PC-3 (cell line): ENCODE results near the gene ATF5. TPM values are rescaled to one million over a fixed set of nuclear protein-coding genes. Genes with fewer than 3 reads are reported as not detected.

Experiments
- ATAC-seq: fragments of 200-7000 bp; cut with Tn5 transposase; 2 replicates; pipeline ENCODE4 v1.9.1; 2020; ENCODE audit warnings: mild to moderate bottlenecking, moderate library complexity
- BruUV-seq: library from RNA; stranded (reverse); fragments of 400-500 nt; replicated peaks from 2 replicates; lab custom pipeline; 2021; lab: Mats Ljungman, UMichigan
- CTCF ChIA-PET: fragments of 300-600 bp; sonication (Branson Sonifier 250); formaldehyde crosslinking; loops from one replicate; lab custom pipeline; 2022; ENCODE audit warnings: antibody characterized with exemption; lab: Charles Lee
- POLR2A ChIA-PET: fragments of 300-600 bp; sonication (Branson Sonifier 250); formaldehyde crosslinking; loops from one replicate; lab custom pipeline; 2022; ENCODE audit warnings: antibody characterized with exemption; ENCODE audit not compliant: unreplicated experiment; lab: Charles Lee
- DNase-seq: peaks from one replicate; pipeline ENCODE4 v3.0.0-alpha.2; 2015
- H2AFZ ChIP-seq: fragments of 300-600 bp; sonication (generic); 2 replicates; pipeline ENCODE4 v1.6.0; 2016; ENCODE audit warnings: antibody characterized with exemption, low read length
- H3F3A ChIP-seq: fragments of 300-600 bp; sonication (generic); one replicate; pipeline ENCODE4 v1.6.0; 2017; ENCODE audit warnings: antibody characterized with exemption, low read length, control low read depth, mild to moderate bottlenecking; ENCODE audit not compliant: unreplicated experiment
- H3K27ac ChIP-seq: fragments of 300-600 bp; sonication (generic); 2 replicates; pipeline ENCODE4 v1.5.1; 2016; ENCODE audit warnings: mild to moderate bottlenecking, low read length
- H3K27me3 ChIP-seq: fragments of 300-600 bp; sonication (generic); 2 replicates; pipeline ENCODE4 v1.6.1; 2016; ENCODE audit warnings: low read length, mixed read lengths
- H3K36me3 ChIP-seq: fragments of 300-600 bp; sonication (generic); 2 replicates; pipeline ENCODE4 v1.6.1; 2016; ENCODE audit warnings: low read depth, mixed run types, low read length, mixed read lengths
- H3K4me1 ChIP-seq: fragments of 300-600 bp; sonication (generic); 2 replicates; pipeline ENCODE4 v1.5.1; 2016; ENCODE audit warnings: low read length; ENCODE audit not compliant: insufficient read depth
- H3K4me2 ChIP-seq: fragments of 300-600 bp; sonication (generic); 2 replicates; pipeline ENCODE4 v1.6.0; 2016; ENCODE audit warnings: low read length
- H3K4me3 ChIP-seq: fragments of 300-600 bp; sonication (generic); 2 replicates; pipeline ENCODE4 v1.5.1; 2016; ENCODE audit warnings: mild to moderate bottlenecking, low read length, mixed read lengths
- H3K79me2 ChIP-seq: fragments of 300-600 bp; sonication (generic); 2 replicates; pipeline ENCODE4 v1.6.1; 2017; ENCODE audit warnings: low read length, mixed read lengths
- H3K9ac ChIP-seq: fragments of 300-600 bp; sonication (generic); 2 replicates; pipeline ENCODE4 v1.6.0; 2016; ENCODE audit warnings: mild to moderate bottlenecking, low read length
- H3K9me2 ChIP-seq: fragments of 300-600 bp; sonication (generic); replicated peaks from 2 replicates; pipeline ENCODE4 v1.6.1; 2016; ENCODE audit warnings: mixed run types, low read length, mixed read lengths
- H3K9me3 ChIP-seq: fragments of 300-600 bp; sonication (generic); 2 replicates; pipeline ENCODE4 v1.6.1; 2016; ENCODE audit warnings: low read length, mixed read lengths
- H4K20me1 ChIP-seq: fragments of 300-600 bp; sonication (generic); 2 replicates; pipeline ENCODE4 v1.6.1; 2016; ENCODE audit warnings: low read length, mixed read lengths
- CTCF ChIP-seq: fragments of 300-600 bp; sonication (generic); conservative IDR thresholded peaks from 2 replicates; pipeline ENCODE4 v1.5.1; 2017; ENCODE audit warnings: antibody characterized with exemption, low read depth, mild to moderate bottlenecking, low read length
- EZH2 ChIP-seq: fragments of 300-600 bp; sonication (generic); IDR thresholded peaks from one replicate; pipeline ENCODE4 v1.6.1; 2017; ENCODE audit warnings: antibody characterized with exemption, mild to moderate bottlenecking, low read length; ENCODE audit not compliant: unreplicated experiment
- EZH2phosphoT487 ChIP-seq: fragments of 300-600 bp; sonication (generic); IDR thresholded peaks from 2 replicates; pipeline ENCODE4 v1.6.1; 2018; ENCODE audit warnings: mild to moderate bottlenecking, antibody characterized with exemption, low read length, borderline replicate concordance
- intact Hi-C: fragments of 100-400 bp; cut with micrococcal nuclease; formaldehyde crosslinking; loops from 2 replicates; pipeline ENCODE4 v1.9.0; 2023
- total RNA-seq: library from RNA; depleted of rRNA; stranded (reverse); fragments of >200 nt; gene quantifications from 2 replicates; pipeline ENCODE4 v1.2.3, GENCODE V29; 2014

ATF5 gene
- total RNA-seq, 1 experiment from 2014 or later: 50.7 TPM

DNA sequence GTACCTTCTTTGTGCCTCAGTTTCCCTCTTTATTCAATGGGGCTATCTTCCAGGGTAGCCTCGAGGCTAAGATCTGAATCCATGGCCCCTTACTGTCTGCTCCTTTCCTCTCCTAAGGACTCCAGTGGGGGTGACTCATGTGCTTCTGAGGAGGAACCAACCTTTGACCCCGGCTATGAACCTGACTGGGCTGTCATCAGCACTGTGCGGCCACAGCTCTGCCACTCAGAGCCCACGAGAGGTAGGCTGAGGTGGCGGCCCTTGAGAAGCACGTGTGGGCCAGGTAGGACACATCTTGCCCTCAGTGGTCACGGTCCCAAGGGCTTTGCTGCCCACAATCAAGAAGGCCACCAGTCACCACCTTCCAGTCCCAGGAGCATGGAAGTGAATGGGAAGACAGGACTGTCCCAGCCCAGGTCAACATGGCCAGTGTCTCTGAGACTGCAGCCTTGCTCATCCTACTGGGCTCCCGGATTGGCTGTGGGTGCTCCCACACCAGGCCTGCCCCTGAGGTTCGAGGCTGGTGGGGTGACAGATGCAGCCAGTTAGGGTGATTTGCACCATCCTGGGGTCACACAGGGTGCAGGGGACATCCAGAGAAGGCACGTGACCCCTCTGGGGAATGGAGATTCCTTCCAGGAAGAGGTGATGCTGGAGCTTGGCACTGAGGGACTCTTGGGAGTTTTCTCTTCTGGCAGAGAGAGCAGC, 48.7 kb upstream of the ATF5 start:
- Histone ChIP-seq H3K4me1 (peaks cover 30% of the 10 kb centered on the region), H3K27ac (no peak overlapping the region), H3K27me3 (no peaks in the 10 kb centered on the region), H3K36me3 (peaks cover 26% of the 10 kb centered on the region), H3K4me2 (no peak overlapping the region), H3K4me3 (no peak overlapping the region), H3K9ac (no peak overlapping the region), H3K9me2 (no peaks in the 10 kb centered on the region), H3F3A (no peaks in the 10 kb centered on the region), H3K9me3 (no peaks in the 10 kb centered on the region), H4K20me1 (no peaks in the 10 kb centered on the region), H2AFZ (no peak overlapping the region), H3K79me2 (peaks cover 23% of the 10 kb centered on the region)
- ATAC-seq (no peak), DNase-seq (no peak)
- intact Hi-C loops: no loop called here
- no TSS peak for BruUV-seq
- POLR2A ChIA-PET: no interaction called here
- TF ChIP-seq EZH2 (no peak), CTCF (no peak), EZH2phosphoT487 (no peak)
- CTCF ChIA-PET: no interaction called here

DNA sequence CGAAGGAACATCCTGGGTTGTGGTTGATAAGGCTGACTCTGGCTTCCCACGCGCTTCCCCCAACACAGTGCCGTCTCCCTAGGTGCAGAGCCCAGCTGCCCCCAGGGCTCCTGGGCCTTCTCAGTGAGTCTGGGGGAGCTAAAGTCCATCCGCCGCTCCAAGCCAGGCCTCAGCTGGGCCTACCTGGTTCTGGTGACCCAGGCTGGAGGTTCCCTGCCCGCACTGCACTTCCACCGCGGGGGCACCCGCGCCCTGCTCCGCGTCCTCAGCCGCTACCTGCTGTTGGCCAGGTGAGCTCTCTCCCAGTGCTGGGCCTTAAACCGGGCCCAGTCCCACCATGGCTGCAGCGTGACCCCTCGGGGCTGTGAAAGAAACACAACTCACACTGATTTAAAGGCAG, 47.8 kb upstream of the ATF5 start:
- DNase-seq: no peak
- no peak for ATAC-seq
- ChIA-PET POLR2A (no interaction called here), CTCF (no interaction called here)
- Histone ChIP-seq H4K20me1 (no peaks in the 10 kb centered on the region), H3K9ac (no peak overlapping the region), H2AFZ (no peak overlapping the region), H3F3A (no peaks in the 10 kb centered on the region), H3K27ac (no peak overlapping the region), H3K36me3 (peaks cover 26% of the 10 kb centered on the region), H3K4me2 (no peak overlapping the region), H3K4me3 (no peak overlapping the region), H3K9me2 (no peaks in the 10 kb centered on the region), H3K4me1 (peaks cover 25% of the 10 kb centered on the region), H3K79me2 (peaks cover 14% of the 10 kb centered on the region), H3K9me3 (no peaks in the 10 kb centered on the region), H3K27me3 (no peaks in the 10 kb centered on the region)
- no TSS peak for BruUV-seq
- intact Hi-C loops: no loop called here
- TF ChIP-seq CTCF (no peak), EZH2phosphoT487 (no peak), EZH2 (no peak)

DNA sequence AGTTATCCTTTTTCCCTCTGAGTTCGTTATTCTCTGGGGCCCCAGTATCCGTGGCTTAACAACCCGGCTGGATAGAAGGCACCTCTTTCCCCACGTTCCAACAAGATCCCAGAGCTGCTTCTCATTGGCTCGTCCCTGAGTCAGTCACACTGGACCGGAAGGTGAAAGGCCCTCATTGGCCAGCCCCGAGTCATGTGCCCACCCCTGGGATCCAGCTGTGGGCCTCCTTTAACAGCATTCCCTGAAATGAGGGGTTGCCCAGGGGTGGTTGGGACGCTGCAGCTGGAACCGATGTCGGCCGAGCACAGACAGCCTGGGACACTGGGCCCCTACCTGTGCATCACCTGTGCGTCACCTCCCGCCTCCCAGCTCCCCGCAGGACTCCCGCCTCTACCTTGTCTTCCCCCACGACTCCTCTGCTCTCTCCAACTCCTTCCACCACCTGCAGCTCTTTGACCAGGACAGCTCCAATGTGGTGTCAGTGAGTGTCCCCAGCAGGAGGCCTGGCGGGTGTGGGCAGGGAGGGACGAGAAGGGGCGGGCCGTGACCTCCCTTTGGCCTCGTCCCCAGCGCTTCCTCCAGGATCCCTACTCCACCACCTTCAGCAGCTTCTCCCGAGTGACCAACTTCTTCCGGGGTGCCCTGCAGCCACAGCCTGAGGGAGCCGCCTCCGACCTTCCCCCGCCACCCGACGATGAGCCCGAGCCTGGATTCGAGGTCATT, 47.2 kb upstream of the ATF5 start:
- Histone ChIP-seq H3K79me2 (peaks cover 12% of the 10 kb centered on the region), H3K9me3 (no peaks in the 10 kb centered on the region), H3K4me2 (no peak overlapping the region), H3K9ac (no peak overlapping the region), H3K36me3 (peaks cover 26% of the 10 kb centered on the region), H2AFZ (no peak overlapping the region), H4K20me1 (no peaks in the 10 kb centered on the region), H3F3A (peaks cover 3% of the 10 kb centered on the region), H3K4me3 (no peak overlapping the region), H3K27me3 (no peaks in the 10 kb centered on the region), H3K9me2 (no peaks in the 10 kb centered on the region), H3K27ac (no peak overlapping the region), H3K4me1 (peaks cover 25% of the 10 kb centered on the region)
- POLR2A ChIA-PET: no interaction called here
- CTCF ChIA-PET: no interaction called here
- DNase-seq: peak; percentile 20
- no TSS peak for BruUV-seq
- TF ChIP-seq CTCF: no peak
- TF ChIP-seq EZH2phosphoT487: no peak
- TF ChIP-seq EZH2: no peak
- ATAC-seq: no peak
- intact Hi-C loops: no loop called here
